GF-D8 (cell line): Measurements from ENCODE around the gene ZFYVE9.

Experiments
- DNase-seq: peaks from one replicate; lab custom pipeline; 2025; lab: John Stamatoyannopoulos, UW

Gene ZFYVE9

DNA sequence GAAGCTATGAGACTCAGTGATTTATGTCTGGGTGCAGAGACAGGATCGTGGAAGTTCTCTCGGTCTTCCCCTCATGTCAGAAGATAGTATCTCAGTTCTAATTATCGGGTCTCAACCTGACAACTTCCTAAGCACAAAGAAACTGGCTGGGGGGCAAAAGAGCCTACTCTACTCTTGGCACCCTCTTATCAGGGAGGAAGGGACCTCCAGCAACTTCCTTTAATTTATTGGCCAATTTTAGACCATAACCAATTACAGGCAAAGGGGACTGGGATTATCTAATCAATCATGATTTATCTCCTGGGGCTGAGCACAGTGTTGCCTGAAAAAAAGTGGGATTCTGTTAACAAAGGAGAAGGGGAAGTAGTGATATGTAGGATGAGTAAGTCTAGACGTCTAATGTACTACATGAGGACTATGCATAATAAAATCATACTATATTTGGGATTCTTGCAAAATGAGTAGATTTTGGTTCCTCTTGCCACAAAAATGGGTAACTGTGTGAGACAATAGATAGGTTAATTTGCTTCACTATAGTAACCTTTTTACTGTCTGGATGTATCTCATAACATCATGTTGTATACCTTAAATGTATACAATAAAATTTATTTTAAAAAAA, 98.8 kb downstream of the ZFYVE9 start:
- peak; percentile 30 for DNase-seq

DNA sequence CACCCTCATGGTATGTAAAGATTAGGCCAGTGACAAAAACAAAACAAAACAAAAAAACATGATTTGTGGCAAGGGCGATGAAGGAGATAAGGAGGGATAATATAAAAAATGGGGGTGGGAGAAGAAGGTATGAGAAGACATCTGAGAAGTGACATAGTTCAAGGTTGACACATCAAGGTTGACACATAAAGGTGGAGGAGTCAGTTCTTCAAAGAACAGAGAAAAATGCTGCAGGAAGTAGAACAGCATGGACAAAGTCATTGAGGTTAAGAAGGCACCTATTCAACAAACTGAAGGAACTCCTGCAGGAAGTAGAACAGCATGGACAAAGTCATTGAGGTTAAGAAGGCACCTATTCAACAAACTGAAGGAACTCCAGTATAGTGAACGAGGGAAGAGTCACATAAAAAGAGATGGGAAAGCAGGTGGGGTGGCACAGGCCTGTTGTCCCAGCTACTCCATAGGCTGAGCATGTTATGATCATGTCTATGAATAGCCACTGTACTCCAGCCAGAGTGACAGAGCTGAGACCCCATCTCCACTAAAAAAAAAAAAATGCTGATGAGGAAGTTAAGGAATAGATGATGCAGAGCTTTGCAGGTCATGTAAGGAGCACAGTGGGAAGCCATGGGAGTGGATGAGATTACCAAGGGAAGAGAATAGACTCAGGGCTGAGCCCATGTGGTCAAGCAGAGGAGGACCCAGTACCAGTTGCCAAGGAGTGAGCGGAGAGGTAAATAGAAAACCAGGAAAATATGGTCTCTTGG, 101.5 kb downstream of the ZFYVE9 start:
- no peak for DNase-seq

DNA sequence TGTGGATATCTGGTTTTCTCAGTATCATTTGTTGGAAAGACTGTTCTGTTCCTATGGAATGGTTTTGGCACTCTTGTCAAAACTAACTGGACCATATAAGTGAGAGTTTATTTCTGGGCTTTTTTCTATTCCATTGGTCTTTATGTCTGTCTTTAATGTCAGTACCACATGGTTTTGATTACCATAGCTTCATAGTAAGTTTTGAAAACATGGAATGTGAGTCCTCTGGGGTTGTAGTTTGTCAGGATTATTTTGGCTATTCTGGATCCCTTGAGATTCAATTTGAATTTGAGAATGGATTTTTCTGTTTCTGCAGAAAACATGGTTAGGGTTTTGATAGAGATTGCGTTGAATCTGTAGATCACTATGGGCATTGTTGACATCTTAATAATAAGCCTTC, 107.9 kb downstream of the ZFYVE9 start:
- no peak for DNase-seq

GRCh38 chr1:52253421-52253820, 111.5 kb downstream of the ZFYVE9 start:
- DNase-seq = no peak

GRCh38 chr1:52259886-52260285, 118.0 kb downstream of the ZFYVE9 start:
- DNase-seq = no peak

DNA sequence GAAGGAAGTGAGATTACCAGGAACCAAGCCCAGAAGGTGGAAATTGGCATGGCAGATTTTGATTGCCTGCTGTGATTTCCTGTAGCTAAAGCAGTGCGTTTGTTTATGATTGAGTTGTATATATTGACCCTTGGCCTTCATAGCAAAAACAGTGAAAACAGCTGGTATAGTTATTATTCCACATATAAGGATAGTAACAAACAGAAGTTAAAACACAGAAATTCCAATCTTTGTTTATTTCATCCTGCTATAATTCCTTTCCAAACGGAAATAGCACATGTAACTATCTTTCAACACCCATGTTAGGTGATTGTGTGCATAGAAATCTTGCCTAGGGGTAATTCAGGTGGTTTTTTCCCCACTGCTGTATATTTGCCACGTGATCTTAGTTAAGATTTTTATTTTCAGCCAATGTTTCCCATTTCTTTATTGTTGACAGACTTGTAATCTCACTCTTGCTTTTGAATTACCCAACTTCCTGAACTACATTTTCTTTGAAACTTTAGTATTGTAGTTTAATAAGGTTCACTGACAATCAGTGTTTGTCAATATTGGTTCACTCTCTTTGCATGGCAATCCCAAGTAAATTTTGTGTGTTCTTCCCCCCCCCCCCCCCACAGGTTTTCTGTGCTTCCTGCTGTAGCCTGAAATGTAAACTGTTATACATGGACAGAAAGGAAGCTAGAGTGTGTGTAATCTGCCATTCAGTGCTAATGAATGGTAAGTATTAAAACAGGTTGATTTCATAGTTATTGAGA, 121.4 kb downstream of the ZFYVE9 start:
- no peak for DNase-seq

- no peak for DNase-seq
These were observed 122.7 kb downstream of the ZFYVE9 start for GRCh38 chr1:52264530-52265115.

- DNase-seq = no peak
These were observed 124.6 kb downstream of the ZFYVE9 start for GRCh38 chr1:52266507-52266906.

GRCh38 chr1:52268372-52268771, 126.5 kb downstream of the ZFYVE9 start:
- DNase-seq = no peak

DNA sequence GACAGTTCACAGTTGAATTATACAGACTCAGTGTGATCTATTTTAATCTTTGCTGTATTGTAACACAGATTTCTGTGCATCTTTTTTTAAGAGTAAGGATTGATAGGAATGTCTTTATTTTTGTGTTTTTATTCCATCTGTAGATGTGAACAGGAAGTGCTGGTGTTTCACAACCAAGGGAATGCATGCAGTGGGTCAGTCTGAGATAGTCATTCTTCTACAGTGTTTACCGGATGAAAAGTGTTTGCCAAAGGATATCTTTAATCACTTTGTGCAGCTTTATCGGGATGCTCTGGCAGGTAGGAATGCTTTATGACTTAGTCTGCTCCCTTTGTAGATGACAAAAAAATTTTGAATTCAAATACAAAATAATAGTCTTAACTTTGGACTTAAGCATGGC, 139.6 kb downstream of the ZFYVE9 start:
- no peak for DNase-seq

- no peak for DNase-seq
These were observed 146.4 kb downstream of the ZFYVE9 start for GRCh38 chr1:52288286-52288685.

- DNase-seq = no peak
These were observed 152.7 kb downstream of the ZFYVE9 start for GRCh38 chr1:52294580-52294979.

GRCh38 chr1:52296345-52296744, 154.5 kb downstream of the ZFYVE9 start:
- DNase-seq = peak; percentile 60

DNA sequence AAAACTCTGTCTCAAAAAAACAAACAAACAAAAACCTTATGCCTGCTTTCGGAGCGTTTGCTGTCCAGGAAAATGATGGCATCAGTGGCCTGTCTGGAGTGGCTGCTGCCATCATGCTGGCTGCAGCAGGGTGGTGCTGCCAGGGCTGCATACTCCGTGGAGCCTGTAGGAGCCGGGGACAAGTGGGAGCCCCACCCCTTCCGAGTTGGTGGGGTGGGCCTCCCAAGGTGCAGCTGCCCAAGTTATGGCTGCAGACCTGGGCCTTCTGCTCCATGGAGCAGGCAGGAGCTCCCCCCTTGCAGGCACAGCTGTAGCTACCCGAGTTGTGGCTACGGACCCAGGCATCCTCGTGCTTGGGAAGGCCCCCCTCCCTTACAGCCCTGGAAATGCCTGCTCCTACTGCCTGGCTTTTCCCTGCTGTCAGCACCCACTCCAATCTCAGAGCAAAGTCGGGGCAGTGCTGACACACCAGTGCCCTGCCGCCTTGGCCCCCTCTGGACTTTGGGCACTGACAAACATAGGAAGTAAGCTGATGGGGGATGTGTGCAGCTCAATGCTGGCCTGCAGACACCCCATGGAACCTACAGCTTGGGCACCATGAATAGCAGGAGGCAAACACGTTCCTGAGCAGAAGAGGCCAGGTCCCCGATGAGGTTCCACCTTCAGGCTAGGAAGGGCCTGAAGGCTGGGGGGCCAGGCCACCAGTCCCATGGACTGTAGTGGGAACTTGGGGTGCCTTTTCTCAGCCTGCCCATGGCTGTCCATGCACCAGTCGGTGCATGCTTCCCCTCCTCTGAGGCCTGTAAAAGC, 163.7 kb downstream of the ZFYVE9 start:
- no peak for DNase-seq

- DNase-seq = no peak
These were observed 164.5 kb downstream of the ZFYVE9 start for GRCh38 chr1:52306227-52307006.

DNA sequence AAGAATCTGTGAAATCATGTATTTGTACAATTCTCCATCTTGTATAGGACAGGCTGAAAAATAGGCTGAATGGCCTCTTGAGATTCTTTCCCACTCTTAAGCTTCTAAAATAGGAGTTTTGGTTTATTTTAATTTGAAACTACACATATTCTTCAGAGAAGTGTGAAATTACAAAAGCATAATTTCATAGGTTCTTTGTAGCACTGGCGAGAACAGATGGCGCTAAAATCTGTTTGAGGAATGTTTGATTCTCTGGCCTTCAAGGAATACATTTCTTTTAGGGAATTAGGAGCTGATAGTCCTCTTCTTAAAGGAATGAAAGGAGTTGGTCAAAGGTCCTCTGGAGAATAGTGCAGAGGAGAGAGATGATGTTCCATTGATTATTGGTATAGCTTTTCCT, 179.2 kb downstream of the ZFYVE9 start:
- DNase-seq = no peak

GRCh38 chr1:52323731-52324130, 181.8 kb downstream of the ZFYVE9 start:
- DNase-seq = no peak

GRCh38 chr1:52325786-52326185, 183.9 kb downstream of the ZFYVE9 start:
- no peak for DNase-seq

GRCh38 chr1:52328615-52329014, 186.7 kb downstream of the ZFYVE9 start:
- no peak for DNase-seq

- no peak for DNase-seq
These were observed 190.5 kb downstream of the ZFYVE9 start for GRCh38 chr1:52332411-52332810.

GRCh38 chr1:52334906-52335528, 193.1 kb downstream of the ZFYVE9 start:
- no peak for DNase-seq
